ENCODE measurements around the gene PPP6R3. TPM values are rescaled to one million over a fixed set of nuclear protein-coding genes. Genes with fewer than 3 reads are reported as not detected.

Gene PPP6R3
- total and polyA plus RNA-seq, 2 of the 8 experiments (the other 6 are each of a cell fraction or from before 2014, with no cell fraction given): 44.6 to 150 TPM

DNA sequence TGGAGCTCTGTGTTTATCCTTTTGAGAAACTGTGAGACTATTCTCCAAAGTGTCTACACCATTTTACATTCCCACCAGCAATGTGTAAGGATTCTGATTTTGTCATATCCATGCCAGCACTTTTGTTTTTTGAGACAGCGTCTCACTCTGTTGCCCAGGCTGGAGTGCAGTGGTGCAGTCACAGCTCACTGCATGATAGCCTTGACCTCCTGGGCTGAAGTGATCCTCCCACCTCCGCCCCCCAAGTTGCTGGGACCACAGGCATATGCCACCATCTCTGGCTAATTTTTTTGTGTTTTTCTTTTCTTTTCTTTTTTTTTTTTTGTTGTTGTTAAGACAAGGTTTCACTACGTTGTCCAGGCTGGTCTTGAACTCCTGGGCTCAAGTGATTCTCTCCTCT is 35.3 kb downstream of the PPP6R3 start:
- Histone ChIP-seq H3K4me2 (ENCODE audit: insufficient read depth in 1 of 2, low read depth in 2 of 2, low read length in 2 of 2) (no peak overlapping the region), H3K9me3 (ENCODE audit: insufficient read depth in 2 of 2, low read depth in 1 of 2, low read length in 1 of 2) (no peaks in the 10 kb centered on the region), H2BK5ac (ENCODE audit: low read depth, low read length) (no peak overlapping the region), H3K27me3 (replicated peaks in 1 of 4; ENCODE audit: control insufficient read depth in 3 of 4, extremely low read depth in 1 of 4, insufficient read depth in 3 of 4, low read length in 3 of 4) (no peaks in the 10 kb centered on the region), H3K56ac (replicated peaks; ENCODE audit: insufficient read length, low read depth, low read length) (no peak overlapping the region), H3K18ac (ENCODE audit: extremely low read depth, low read length) (no peak overlapping the region), H3K36me3 (ENCODE audit: control insufficient read depth in 2 of 4, insufficient read depth in 4 of 4, low read length in 3 of 4) (no peaks in the 10 kb centered on the region), H3K23me2 (ENCODE audit: low read depth, low read length) (no peaks in the 10 kb centered on the region), H3K4me1 (replicated peaks in 1 of 4; ENCODE audit: control insufficient read depth in 3 of 4, insufficient read depth in 4 of 4, low read length in 3 of 4) (peaks cover 0 to 6% (median 2%) of the 10 kb centered on the region in 4 experiments; a peak in 3 of 7 replicates), H3K23ac (ENCODE audit: insufficient read length) (no peak overlapping the region), H2BK15ac (ENCODE audit: low read length) (no peak overlapping the region), H2AK5ac (ENCODE audit: low read depth, low read length) (no peak overlapping the region), H4K8ac (ENCODE audit: extremely low read depth, insufficient read depth, low read length) (no peak overlapping the region), H2BK20ac (ENCODE audit: low read length) (no peak overlapping the region), H4K5ac (ENCODE audit: insufficient read length, low read depth, low read length) (no peak overlapping the region), H3K27ac (ENCODE audit: low read depth, low read length) (no peak overlapping the region), H3K79me1 (ENCODE audit: low read depth, low read length) (peaks cover 5% of the 10 kb centered on the region), H3K14ac (ENCODE audit: insufficient read length) (no peak overlapping the region), H4K20me1 (replicated peaks in 1 of 2; ENCODE audit: control insufficient read depth in 1 of 2, insufficient read depth in 2 of 2, low read length in 2 of 2) (peaks cover 22 to 32% of the 10 kb centered on the region in 2 experiments), H2BK12ac (ENCODE audit: low read depth, low read length) (no peak overlapping the region), H3K4ac (replicated peaks; ENCODE audit: insufficient read length, low read depth, low read length) (no peak overlapping the region), H3K4me3 (ENCODE audit: extremely low read depth in 1 of 4, insufficient read depth in 2 of 4, low read depth in 3 of 4, low read length in 4 of 4) (no peak overlapping the region), H2AFZ (ENCODE audit: low read length) (no peak overlapping the region), H2BK120ac (replicated peaks; ENCODE audit: low read depth, low read length) (no peak overlapping the region), H3K79me2 (ENCODE audit: control insufficient read depth in 1 of 2, insufficient read depth in 2 of 2, low read length in 2 of 2) (peaks cover 44 to 96% of the 10 kb centered on the region in 2 experiments), H4K91ac (replicated peaks; ENCODE audit: insufficient read length, low read length) (no peak overlapping the region), H3K9ac (replicated peaks in 1 of 4; ENCODE audit: extremely low read depth in 1 of 4, low read depth in 3 of 4, low read length in 3 of 4) (no peak overlapping the region)
- ChIA-PET CTCF (ENCODE audit: partially characterized antibody) (interaction anchor here (1.6 kb wide), 1 partner anchor 13 kb away, joined by 5 read pairs; no protein-coding TSS in a partner anchor), POLR2A (ENCODE audit: partially characterized antibody) (no interaction called here)
- TF ChIP-seq TAF1 (IDR thresholded peaks at IDR 0.05; ENCODE audit: low read depth, low read length) (no peak), POU5F1 (IDR thresholded peaks at IDR 0.05; ENCODE audit: low read depth, low read length) (no peak), KDM5A (IDR thresholded peaks at IDR 0.05; ENCODE audit: low read length) (no peak), SIRT6 (IDR thresholded peaks at IDR 0.05; ENCODE audit: low read length) (no peak), RFX5 (IDR thresholded peaks at IDR 0.05; ENCODE audit: borderline replicate concordance, low read depth, low read length) (no peak)
- DNase-seq (ENCODE audit: low read depth in 1 of 2, low spot score in 2 of 2): no peak
- 94% methylated on average over 2 of the region's 3 CpGs; no CpG with 5 or more reads in 1 of the 2 experiments for WGBS, 2 experiments (ENCODE audit: extremely low coverage in 1 of 2, insufficient coverage in 1 of 2, insufficient read length in 1 of 2, insufficient replicate concordance in 2 of 2, low coverage in 1 of 2, low lambda C conversion rate in 2 of 2, missing lambda C conversion rate in 1 of 2)
- FAIRE-seq: no peak
